ENCODE measurements around the gene ONECUT3.
"Not testable (repeated sequence)": the region's sequence is repeated elsewhere in the genome, so short reads cannot be mapped to it uniquely, and the experiment has no call there.

Gene ONECUT3

DNA sequence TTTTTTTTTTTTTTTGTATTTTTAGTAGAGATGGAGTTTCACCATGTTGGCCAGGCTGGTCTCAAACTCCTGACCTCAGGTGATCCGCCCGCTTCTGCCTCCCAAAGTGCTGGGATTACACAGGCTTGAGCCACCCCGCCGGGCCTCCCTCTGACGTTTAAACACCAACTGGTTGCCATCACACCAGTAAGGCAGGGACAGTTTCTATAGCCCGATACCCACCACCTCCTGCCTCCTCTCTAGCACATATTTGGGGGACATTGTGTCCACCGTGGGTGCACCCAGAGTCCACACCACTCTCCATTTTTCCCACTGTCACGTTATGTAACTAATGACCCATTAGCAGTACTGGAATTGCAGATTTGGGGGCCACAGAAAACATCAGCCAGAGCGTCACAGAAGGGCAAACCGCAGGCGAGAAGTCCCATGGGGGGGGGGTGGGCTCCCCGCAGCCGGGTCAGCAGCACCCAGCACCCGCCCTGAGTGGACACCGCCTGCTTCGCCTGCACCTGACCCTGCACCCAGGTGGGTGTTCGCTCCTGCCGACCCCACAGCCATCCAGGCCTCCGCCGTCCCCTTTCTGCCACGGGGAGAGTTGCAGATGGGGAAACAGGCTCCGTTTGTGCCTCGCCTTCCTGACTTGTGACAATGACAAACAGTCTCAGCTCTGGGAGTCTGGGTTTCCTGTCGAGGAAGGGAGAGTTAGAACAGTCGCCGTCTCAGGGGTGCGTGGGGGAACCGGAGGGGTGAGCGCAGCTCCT, 3.6 kb downstream of the ONECUT3 start:
- DNase-seq: no peak

- no peak for DNase-seq
Measured at GRCh38 chr19:1757468-1758230, 4.3 kb downstream of the ONECUT3 start.

DNA sequence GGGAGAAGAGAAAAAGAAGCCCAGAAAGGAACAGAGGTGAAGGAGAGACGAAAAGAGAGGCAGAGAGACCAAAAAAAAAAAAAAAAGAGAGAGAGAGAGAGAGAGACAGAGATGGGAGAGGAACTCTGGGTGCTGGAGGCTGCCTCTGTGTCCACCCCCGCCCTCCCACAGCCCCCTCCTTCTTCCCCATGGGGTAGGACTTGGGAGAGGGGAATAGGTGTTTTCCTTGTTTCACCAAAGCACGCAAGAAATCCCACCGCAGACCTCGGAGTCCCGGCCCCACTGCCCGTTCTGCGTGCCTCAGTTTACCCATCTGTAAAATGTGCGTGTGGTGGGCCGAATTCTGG, 4.9 kb downstream of the ONECUT3 start:
- no peak for DNase-seq

DNA sequence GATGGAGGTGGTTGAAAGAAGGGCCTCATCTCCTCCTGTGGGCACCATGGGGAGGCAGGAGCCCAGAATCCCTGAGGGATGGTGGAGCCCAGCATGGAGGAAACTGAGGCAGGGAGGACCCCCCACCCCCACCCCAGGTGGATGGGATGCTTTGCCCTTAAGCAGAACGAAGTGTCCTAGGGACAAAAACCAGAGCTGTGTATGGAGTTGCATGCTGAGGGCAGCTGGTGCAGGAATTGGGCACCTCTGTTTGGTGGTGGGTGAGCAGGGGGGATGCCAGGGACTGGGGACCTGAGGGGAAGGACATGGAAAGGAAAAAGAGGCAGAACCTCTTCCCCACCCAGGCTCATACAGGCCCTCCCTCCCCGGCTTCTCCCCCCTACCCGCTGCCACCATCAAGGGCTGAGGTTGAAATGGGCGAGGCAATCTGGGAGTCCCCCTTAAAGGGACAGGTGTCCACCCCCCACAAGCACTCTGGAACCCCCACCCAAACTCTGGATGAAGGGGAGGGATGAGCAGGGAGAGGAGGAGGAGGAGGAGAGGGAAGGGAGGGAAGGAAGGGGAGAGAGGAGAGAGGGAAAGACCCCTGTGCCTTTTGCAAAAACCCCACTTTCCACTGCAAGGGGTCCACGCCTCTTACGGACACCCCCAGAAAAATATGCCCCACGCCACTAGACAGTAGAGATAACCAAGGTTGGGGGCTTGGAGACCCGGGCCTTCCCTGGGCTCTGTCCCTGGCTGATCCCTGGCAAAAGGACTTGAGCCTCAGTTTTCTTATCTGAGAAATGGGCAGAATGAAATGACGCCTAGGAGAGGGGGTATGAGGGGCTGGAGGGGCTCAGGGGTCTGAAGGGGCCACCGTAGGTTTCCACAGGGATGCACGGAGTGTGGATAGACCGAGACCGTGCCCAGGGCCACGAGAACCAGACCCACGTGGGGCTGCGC, 5.9 kb downstream of the ONECUT3 start:
- no peak for DNase-seq

- no peak for DNase-seq
Measured at GRCh38 chr19:1760020-1760419, 6.7 kb downstream of the ONECUT3 start.

GRCh38 chr19:1760786-1761527, 7.7 kb downstream of the ONECUT3 start:
- DNase-seq: not testable (repeated sequence)

GRCh38 chr19:1761528-1762242, 8.4 kb downstream of the ONECUT3 start:
- no peak for DNase-seq

DNA sequence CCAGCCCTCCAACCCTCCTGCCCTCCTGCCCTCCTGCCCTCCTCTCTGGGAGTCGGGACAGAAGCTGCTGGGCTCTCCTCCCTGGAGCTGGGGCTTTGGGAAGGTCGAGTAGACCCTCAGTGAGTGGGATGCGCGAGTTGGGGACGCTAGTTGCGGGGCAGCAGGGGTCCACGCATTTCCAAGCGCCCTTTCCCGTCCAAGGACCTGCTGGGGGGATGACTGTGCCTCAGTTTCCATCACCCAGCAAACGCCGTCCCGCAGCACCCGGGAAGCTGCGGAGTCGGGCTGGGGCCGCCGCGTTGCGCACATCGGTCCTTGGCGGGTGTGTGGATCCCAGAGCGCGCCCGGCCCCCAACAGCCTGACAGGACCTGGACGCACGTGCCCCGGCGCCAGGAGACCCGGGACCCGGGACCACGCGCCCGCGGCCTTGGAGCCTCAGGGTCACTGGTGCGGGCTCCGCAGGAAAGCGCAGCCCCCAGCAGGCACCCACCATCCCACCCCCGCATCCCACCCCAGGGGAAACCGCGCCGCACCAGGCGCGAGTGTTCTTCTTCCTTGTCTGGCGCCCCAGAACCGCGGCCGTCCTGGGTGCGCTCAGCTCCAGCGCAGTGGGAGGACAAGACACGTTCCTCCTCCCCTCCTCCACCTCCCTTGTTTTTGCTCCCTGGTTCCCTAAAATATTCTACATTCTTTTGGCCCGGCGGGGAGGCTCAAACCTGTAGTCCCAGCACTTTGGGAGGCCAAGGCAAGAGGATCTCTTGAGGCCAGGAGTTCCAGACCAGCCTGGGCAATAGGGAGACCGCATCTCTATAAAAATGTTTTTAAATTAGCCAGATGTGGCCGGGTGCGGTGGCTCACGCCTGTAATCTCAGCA, 9.2 kb downstream of the ONECUT3 start:
- no peak for DNase-seq

DNA sequence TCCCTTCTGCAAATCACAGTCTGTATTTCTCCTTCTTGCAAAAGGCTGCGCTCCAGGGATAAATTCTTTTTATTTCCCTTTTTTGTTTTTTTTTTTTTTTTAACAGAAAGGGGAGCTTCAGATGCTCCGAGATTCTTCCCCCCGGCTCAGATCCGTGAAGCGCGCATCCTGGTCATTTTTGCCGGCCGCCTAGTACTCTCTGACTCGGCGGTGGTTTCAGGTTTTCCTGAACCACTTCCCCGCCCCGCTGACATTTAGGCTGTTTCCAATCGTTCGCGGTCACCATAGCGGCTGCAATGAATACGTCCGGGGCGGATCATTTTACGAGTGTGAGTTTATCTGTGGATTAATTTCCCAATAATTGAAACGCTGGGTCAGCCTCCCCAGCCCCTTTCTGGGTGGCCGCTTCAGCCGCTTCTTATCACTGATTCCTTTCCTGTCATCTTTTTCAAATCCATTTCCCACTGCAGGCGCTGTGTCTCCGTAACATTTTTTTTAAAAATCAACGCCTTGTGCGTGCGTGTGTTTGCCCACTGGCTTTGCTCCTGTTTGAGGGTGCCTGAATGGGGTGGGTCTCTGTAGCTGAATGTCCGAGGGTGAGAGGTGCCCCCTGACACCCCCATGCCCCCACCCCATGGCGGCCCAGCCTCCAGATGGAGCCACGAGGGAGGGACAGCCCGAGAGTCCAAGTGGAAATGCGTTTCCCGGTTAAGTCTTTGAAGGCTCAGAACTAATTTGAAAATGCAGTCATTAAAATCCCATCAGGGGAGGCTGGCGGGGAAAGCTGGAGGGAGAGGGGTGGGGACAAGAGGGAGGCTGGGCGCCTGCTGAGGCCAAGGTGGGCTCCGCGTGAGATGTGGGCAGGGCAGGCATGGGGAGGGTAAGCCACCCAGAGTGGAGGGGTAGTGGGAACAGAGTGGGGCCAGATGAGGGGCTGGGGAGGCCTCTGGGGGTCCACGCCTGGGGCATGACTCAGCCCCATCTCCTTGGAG, 10.6 kb downstream of the ONECUT3 start:
- no peak for DNase-seq

GRCh38 chr19:1764729-1765128, 11.4 kb downstream of the ONECUT3 start:
- DNase-seq: no peak

GRCh38 chr19:1765232-1765903, 12.1 kb downstream of the ONECUT3 start:
- no peak for DNase-seq

DNA sequence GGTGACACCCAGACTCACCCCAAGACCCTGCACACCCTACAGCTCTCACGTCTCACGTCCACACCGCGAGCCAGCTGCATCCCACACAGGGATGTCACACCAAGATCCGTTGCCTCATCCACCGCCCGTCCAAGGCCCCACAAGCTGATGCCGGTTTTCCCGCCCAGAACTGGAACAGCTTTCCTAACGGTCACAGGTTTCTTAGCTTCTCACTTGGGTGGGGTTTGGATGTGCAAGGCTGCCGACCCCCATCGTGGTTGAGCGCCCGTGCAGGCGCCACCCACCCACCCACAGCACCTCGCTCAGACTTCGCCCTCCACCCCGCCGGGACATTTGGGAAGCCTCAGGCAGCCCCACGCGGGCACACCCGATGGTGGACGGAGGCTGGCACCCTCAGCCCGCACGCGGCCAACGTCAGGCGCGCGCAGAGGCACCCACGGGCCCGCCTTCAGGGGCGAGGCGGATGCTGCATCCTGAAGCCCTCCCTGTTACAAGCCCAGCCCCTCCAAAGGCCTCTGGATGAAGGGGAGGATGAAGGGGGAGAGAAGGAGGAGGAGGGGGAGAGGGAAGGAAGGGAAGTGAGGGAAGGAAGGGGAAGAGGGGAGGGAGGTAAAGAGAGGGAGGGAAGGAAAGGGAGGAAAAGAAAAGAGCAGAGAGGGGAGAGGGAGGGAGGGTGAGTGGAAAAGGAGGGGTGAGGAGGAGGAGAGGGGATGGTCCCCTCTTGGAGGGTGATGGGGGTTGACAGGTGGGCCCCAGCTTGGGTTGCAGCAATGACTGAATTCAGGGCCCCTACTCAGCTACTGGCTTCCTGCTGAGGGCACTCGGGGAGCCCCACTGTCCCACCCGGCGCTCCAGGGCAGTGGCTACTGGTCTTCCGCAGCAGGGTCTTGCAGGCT, 12.8 kb downstream of the ONECUT3 start:
- no peak for DNase-seq

DNA sequence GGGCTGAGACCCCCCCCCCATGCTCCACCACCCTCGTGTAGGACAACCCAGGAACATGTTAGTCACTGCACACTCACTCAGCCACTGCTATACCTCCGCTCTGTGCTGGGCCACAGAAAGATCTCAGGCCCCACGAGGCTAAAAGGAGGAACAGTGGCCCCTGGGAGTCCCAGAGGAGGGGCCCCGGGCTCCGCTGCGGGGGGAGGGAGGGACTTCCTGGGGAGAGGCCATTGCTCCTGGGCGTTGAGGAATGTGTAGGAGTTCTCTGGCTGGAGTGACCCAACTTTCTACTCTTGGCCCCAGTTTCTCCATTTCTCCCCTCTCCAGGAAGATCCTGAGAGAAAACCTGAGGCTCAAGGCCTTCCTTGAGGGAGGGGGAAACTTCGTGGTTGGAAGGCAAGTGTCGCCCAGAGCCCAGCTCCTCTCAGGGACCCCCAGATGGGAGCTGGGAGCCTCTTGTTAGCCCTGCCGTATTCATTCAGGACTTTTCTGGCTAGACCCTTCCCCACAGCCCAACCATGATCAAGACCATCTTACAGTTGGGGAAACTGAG, 13.6 kb downstream of the ONECUT3 start:
- DNase-seq: no peak

DNA sequence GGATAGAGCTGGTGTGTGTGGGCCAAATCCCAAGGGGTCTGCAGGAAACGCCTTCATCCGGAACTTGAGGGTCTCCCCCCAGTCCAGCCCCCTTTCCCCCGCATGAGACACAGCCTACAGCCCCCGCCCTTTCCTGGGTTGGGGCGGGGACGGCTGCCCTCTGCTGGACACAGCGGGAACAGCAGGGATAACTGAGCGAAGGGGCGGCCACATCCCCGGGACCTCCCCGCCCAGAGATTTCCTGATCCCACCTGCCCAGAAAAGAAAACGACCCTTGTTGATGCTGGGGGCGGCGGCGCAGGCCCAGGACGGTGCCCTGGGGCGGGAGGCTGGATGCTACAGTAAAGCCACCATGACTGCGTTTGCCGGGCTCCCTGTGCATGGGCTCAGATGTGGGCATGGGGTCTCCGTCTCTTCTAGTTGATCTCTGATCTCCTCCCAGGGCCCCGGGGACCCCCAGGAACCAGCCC, 14.2 kb downstream of the ONECUT3 start:
- no peak for DNase-seq

DNA sequence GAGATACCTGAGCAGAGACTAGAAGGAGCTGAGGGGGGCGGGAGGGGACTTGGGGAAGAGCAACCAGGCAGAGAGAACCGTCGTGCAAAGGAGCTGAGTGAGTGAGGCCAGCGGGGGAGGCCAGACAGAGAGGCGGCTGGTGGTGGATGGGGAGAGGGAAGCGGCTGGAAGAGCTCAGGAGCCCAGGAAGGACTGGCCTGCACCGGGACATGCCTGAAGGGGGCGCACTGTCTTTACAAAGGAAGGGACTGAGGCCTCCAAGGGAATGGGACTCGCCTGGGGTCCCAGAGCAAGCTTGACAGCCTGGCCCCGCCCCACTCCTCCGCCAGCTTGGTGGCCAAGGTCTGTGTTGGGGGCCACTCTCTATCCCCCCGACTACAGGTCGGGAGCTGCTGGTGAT, 14.9 kb downstream of the ONECUT3 start:
- no peak for DNase-seq

DNA sequence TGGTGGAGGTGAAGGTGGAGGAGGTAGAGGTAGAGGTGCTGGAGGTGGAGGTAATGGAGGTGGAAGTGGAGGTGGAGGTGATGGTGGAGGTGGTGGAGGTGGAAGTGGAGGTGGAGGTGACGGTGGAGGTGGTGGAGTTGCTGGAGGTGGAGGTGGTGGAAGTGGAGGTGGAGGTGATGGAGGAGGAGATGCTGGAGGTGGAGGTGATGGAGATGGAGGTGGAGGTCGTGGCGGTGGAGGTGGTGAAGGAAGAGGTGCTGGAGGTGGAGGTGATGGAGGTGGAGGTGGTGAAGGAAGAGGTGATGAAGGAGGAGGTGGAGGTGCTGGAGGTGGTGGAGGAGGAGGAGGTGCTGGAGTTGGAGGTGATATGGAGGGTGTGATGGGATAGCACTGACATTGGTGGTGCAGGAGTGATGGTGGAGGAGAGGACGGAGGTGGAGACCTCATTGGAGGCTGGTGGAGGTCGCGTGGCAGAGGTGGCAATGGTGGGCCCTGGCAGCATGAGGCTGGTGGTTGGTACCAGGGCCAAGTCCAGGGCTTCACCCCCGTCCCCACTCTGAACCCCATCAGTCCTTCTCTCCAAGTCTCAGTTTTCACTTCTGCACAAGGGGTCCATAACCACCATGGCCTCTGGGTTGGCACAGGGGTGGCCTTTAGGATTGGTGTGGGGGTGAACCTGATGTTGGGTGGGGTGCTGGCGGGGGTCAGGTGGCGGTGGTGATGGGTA, 15.8 kb downstream of the ONECUT3 start:
- no peak for DNase-seq

- no peak for DNase-seq
Measured at GRCh38 chr19:1769645-1769985, 16.3 kb downstream of the ONECUT3 start.

All from NCI-H2171 treated with DMSO at 0.1 percent for 48 hours (cell line).